HCT116 (cell line): ENCODE measurements around the gene TCEA2.

Experiments
- CEBPB ChIP-seq: IDR thresholded peaks from 2 replicates; pipeline ENCODE4 v1.6.1; 2012; ENCODE audit warnings: low read depth
- FOSL1 ChIP-seq: IDR thresholded peaks from 2 replicates; pipeline ENCODE4 v1.6.1; 2012; ENCODE audit warnings: low read depth
- JUND ChIP-seq: IDR thresholded peaks from 2 replicates; pipeline ENCODE4 v1.6.1; 2012
- POLR2A ChIP-seq: IDR thresholded peaks from 2 replicates; pipeline ENCODE4 v1.7.0; 2011; ENCODE audit warnings: borderline replicate concordance; ENCODE audit not compliant: insufficient read depth, insufficient read length; ENCODE audit errors: extremely low read depth
- POLR2AphosphoS5 ChIP-seq: IDR thresholded peaks from 2 replicates; pipeline ENCODE4 v1.6.1; 2011; ENCODE audit warnings: mild to moderate bottlenecking, low read depth, low read length, moderate library complexity
- ZBTB33 ChIP-seq: IDR thresholded peaks from 2 replicates; pipeline ENCODE4 v1.6.1; 2011; ENCODE audit warnings: mild to moderate bottlenecking, low read length, moderate library complexity; ENCODE audit not compliant: insufficient replicate concordance; ENCODE audit errors: extremely low read depth
- TF ChIP-seq, protein P1 (sequence below), 3 experiments: fragments of 200-600 bp in 1 of 3; sonication (generic) in 1 of 3; IDR thresholded peaks in 2 of 3; conservative IDR thresholded peaks in 1 of 3; 2 replicates each; pipeline ENCODE4 v1.5.1; 2012 to 2017; ENCODE audit warnings: low read depth in 2 of 3, low read length in 2 of 3, antibody characterized with exemption in 1 of 3, borderline replicate concordance in 1 of 3, control low read depth in 1 of 3, mild to moderate bottlenecking in 1 of 3, mixed read lengths in 1 of 3, mixed run types in 1 of 3, moderate library complexity in 1 of 3; ENCODE audit not compliant: insufficient read depth in 1 of 3
- TF ChIP-seq, protein P2 (sequence below): IDR thresholded peaks from 2 replicates; pipeline ENCODE4 v1.6.1; 2012; ENCODE audit warnings: low read depth

- TF ChIP-seq POLR2A: no peak
- TF ChIP-seq, protein P1, sequence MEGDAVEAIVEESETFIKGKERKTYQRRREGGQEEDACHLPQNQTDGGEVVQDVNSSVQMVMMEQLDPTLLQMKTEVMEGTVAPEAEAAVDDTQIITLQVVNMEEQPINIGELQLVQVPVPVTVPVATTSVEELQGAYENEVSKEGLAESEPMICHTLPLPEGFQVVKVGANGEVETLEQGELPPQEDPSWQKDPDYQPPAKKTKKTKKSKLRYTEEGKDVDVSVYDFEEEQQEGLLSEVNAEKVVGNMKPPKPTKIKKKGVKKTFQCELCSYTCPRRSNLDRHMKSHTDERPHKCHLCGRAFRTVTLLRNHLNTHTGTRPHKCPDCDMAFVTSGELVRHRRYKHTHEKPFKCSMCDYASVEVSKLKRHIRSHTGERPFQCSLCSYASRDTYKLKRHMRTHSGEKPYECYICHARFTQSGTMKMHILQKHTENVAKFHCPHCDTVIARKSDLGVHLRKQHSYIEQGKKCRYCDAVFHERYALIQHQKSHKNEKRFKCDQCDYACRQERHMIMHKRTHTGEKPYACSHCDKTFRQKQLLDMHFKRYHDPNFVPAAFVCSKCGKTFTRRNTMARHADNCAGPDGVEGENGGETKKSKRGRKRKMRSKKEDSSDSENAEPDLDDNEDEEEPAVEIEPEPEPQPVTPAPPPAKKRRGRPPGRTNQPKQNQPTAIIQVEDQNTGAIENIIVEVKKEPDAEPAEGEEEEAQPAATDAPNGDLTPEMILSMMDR (IDR thresholded peaks at IDR 0.05 in 2 of 3, conservative IDR thresholded peaks at IDR 0.05 in 1 of 3; ENCODE audit: borderline replicate concordance in 1 of 3, insufficient read depth in 1 of 3, low read depth in 2 of 3, low read length in 2 of 3): no peak
- TF ChIP-seq, protein P2, sequence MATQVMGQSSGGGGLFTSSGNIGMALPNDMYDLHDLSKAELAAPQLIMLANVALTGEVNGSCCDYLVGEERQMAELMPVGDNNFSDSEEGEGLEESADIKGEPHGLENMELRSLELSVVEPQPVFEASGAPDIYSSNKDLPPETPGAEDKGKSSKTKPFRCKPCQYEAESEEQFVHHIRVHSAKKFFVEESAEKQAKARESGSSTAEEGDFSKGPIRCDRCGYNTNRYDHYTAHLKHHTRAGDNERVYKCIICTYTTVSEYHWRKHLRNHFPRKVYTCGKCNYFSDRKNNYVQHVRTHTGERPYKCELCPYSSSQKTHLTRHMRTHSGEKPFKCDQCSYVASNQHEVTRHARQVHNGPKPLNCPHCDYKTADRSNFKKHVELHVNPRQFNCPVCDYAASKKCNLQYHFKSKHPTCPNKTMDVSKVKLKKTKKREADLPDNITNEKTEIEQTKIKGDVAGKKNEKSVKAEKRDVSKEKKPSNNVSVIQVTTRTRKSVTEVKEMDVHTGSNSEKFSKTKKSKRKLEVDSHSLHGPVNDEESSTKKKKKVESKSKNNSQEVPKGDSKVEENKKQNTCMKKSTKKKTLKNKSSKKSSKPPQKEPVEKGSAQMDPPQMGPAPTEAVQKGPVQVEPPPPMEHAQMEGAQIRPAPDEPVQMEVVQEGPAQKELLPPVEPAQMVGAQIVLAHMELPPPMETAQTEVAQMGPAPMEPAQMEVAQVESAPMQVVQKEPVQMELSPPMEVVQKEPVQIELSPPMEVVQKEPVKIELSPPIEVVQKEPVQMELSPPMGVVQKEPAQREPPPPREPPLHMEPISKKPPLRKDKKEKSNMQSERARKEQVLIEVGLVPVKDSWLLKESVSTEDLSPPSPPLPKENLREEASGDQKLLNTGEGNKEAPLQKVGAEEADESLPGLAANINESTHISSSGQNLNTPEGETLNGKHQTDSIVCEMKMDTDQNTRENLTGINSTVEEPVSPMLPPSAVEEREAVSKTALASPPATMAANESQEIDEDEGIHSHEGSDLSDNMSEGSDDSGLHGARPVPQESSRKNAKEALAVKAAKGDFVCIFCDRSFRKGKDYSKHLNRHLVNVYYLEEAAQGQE: no peak
- TF ChIP-seq CEBPB: no peak
- no peak for TF ChIP-seq FOSL1
- no peak for TF ChIP-seq JUND
- no peak for TF ChIP-seq POLR2AphosphoS5
- TF ChIP-seq ZBTB33: no peak
Measured at GRCh38 chr20:64050261-64051032, 12.6 kb upstream of the TCEA2 start.
